Prostate gland (tissue), 2 donors: ENCODE measurements around the gene RWDD3. TPM values are rescaled to one million over a fixed set of nuclear protein-coding genes. Genes with fewer than 3 reads are reported as not detected.

Source experiments
- DNase-seq: peaks from one replicate; pipeline ENCODE4 v3.0.0-alpha.2; 2019; ENCODE audit warnings: low spot score
- H3K27ac ChIP-seq, 2 donors: fragments of 200-600 bp; sonication (generic); 2 replicates each; pipeline ENCODE4 v1.5.1; 2017 to 2019
- H3K27me3 ChIP-seq: fragments of 200-600 bp; sonication (generic); replicated peaks from 2 replicates; pipeline ENCODE4 v1.5.1; 2019; ENCODE audit not compliant: insufficient read depth
- H3K36me3 ChIP-seq, 2 donors: fragments of 200-600 bp; sonication (generic); 1 replicate in 1 of 2; 2 replicates in 1 of 2; pipeline versions ENCODE4 v1.5.1 to v1.8.1; 2017 to 2019
- H3K4me1 ChIP-seq: fragments of 200-600 bp; sonication (generic); replicated peaks from 2 replicates; pipeline ENCODE4 v1.5.1; 2019
- H3K4me3 ChIP-seq, 2 donors: fragments of 200-600 bp; sonication (generic); 2 replicates each; pipeline ENCODE4 v1.5.1; 2017 to 2019
- H3K9me3 ChIP-seq: fragments of 200-600 bp; sonication (generic); 2 replicates; pipeline ENCODE4 v1.5.1; 2017
- POLR2A ChIP-seq: fragments of 450-650 bp; IDR thresholded peaks from one replicate; pipeline ENCODE4 v1.6.1; 2016; ENCODE audit warnings: antibody characterized with exemption, mild to moderate bottlenecking
- POLR2AphosphoS5 ChIP-seq: sonication (generic); formaldehyde crosslinking; IDR thresholded peaks from one replicate; pipeline ENCODE4 v1.6.1; 2017; ENCODE audit warnings: antibody characterized with exemption
- WGBS: methylation state at CpG from one replicate; pipeline ENCODE4 v1.1.5; 2018; 5-methylcytosine and 5-hydroxymethylcytosine counted together
- intact Hi-C: fragments of 100-400 bp; cut with DNase I; formaldehyde crosslinking; loops from one replicate; pipeline ENCODE4 v1.14.2; 2022
- total RNA-seq, 2 donors: library from RNA; depleted of rRNA; stranded (reverse); fragments of >200 nt; gene quantifications; one replicate each; pipeline ENCODE4 v1.1.0, GENCODE V29; 2016
- TF ChIP-seq, protein P1 (sequence below), 4 experiments: fragments of 200-600 bp in 2 of 4; fragments of 450-650 bp in 2 of 4; sonication (generic) in 2 of 4; IDR thresholded peaks; 1 replicate in 3 of 4; 2 replicates in 1 of 4; pipeline ENCODE4 v1.5.1; 2016 to 2019; ENCODE audit warnings: antibody characterized with exemption in 4 of 4, mild to moderate bottlenecking in 2 of 4, moderate library complexity in 2 of 4

The RWDD3 gene, protein sequence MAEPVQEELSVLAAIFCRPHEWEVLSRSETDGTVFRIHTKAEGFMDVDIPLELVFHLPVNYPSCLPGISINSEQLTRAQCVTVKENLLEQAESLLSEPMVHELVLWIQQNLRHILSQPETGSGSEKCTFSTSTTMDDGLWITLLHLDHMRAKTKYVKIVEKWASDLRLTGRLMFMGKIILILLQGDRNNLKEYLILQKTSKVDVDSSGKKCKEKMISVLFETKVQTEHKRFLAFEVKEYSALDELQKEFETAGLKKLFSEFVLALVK
- total RNA-seq, result 10 to 100 TPM; 12.8 to 14.4 TPM

DNA sequence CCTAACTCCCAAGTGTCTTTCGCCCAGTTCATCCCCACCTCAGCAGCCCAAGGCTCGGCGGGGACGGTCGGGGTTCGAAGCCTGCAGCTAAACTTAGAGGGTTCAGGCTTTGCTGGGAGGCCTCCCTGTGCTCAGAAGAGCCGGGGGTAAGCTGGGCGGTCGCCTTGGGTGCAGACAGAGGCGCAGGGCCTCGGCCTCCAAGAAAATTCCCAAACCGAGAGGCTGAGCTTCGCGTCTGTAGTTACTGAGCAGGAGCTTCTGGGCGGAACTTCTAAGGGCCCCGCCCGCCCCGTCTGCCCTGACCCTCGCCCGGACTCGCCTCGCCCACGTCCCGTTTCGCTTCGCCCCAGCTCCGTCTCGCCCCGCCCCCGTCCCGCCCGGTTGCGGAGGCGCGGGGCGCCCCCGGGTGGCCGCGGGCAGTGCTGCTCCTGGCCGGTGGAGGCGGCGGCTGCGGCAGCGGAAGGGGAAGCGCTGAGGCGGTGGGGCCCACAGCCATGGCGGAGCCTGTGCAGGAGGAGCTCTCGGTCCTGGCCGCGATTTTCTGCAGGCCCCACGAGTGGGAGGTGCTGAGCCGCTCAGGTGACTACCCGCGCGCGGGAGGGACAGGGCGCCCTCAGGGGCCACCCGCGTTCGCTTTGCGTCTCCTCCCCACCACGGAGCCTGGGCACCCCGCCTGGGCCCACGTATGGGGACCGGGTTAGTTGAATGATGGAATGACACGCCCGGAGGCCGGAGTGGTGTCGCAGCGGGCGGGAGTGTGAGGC is at the start of gene RWDD3:
RWDD3 (plus strand) TSS at position 474 of the 764 bp plus-strand sequence; CDS start at position 495, 21 bp downstream.
- TF ChIP-seq, protein P1, sequence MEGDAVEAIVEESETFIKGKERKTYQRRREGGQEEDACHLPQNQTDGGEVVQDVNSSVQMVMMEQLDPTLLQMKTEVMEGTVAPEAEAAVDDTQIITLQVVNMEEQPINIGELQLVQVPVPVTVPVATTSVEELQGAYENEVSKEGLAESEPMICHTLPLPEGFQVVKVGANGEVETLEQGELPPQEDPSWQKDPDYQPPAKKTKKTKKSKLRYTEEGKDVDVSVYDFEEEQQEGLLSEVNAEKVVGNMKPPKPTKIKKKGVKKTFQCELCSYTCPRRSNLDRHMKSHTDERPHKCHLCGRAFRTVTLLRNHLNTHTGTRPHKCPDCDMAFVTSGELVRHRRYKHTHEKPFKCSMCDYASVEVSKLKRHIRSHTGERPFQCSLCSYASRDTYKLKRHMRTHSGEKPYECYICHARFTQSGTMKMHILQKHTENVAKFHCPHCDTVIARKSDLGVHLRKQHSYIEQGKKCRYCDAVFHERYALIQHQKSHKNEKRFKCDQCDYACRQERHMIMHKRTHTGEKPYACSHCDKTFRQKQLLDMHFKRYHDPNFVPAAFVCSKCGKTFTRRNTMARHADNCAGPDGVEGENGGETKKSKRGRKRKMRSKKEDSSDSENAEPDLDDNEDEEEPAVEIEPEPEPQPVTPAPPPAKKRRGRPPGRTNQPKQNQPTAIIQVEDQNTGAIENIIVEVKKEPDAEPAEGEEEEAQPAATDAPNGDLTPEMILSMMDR (IDR thresholded peaks at IDR 0.05), result peak; percentile 64 to 95 (median 94)
- peak; percentile 60 for TF ChIP-seq POLR2A
- peak; percentile 22 for TF ChIP-seq POLR2AphosphoS5
- Histone ChIP-seq H3K9me3 (no peaks in the 10 kb centered on the region), H3K27me3 (no peaks in the 10 kb centered on the region), H3K27ac (peak within 1 kb of the TSS; percentile 84 to 85), H3K4me1 (peaks cover 3% of the 10 kb centered on the region), H3K36me3 (no peaks in the 10 kb centered on the region), H3K4me3 (peak within 1 kb of the TSS; percentile 73 to 85)
- DNase-seq, result peak; percentile 94
- intact Hi-C loops, result loop anchor here (2.0 to 5.0 kb wide), 3 partner anchors 117 to 382 kb away; partner anchors contain the start of genes ALG14 and TLCD4
- under 1% methylated on average over 41 of the region's 71 CpGs for WGBS

DNA sequence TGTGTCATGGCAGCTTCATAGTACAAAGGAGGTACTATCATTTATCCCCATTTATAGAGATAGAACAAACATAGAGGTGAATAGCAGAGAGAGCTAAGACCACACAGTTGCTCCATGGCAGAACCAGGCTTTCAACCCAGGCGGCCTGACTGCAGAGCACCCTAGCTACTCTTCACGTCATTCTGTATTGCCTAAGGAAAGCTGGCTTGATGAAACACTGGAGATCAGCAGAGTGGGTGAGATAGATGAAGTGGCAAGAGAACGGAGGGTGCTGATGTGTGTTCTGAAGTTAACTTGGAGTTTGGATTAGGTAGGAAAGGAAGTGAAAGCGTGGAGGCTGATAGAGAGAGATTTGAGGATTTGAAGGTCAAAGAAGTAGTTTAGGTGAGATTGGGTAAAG is 47.9 kb upstream of the RWDD3 start:
- no peak overlapping the region for H3K4me3 ChIP-seq
- intact Hi-C loops, result no loop called here
- TF ChIP-seq, protein P1 (IDR thresholded peaks at IDR 0.05), result no peak
- no peak for TF ChIP-seq POLR2A
- no peak for TF ChIP-seq POLR2AphosphoS5
- no peaks in the 10 kb centered on the region for H3K9me3 ChIP-seq
- 88% methylated on average over 4 of the region's 4 CpGs for WGBS
- H3K36me3 ChIP-seq, result no peaks in the 10 kb centered on the region
- no peaks in the 10 kb centered on the region for H3K27me3 ChIP-seq
- no peak for DNase-seq
- H3K27ac ChIP-seq, result no peak overlapping the region
- no peaks in the 10 kb centered on the region for H3K4me1 ChIP-seq

DNA sequence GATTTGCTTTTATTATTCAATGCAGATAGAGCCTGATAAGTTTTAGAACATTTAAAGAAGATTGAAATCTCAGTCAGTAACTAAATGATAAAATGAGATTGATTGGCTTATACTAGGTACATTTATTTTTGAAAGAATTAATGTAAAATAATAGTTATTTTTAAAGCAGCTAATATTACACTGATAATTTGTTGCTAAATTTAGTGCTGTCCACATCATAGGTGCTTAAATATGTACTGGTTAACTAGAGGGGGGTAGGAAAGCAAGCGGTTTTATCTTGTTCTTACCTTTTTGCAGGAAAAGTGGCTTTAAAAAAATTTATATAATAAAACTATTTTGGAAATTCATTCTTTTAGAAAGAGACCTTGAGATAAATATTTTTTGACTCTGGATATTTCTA is 40.4 kb upstream of the RWDD3 start:
- Histone ChIP-seq H3K27ac (no peak overlapping the region), H3K27me3 (no peaks in the 10 kb centered on the region), H3K36me3 (no peaks in the 10 kb centered on the region), H3K4me1 (no peaks in the 10 kb centered on the region), H3K4me3 (no peak overlapping the region), H3K9me3 (no peaks in the 10 kb centered on the region)
- no peak for TF ChIP-seq POLR2A
- TF ChIP-seq, protein P1 (IDR thresholded peaks at IDR 0.05), result no peak
- no peak for TF ChIP-seq POLR2AphosphoS5
- 97% methylated on average over 1 of the region's 1 CpG for WGBS
- no peak for DNase-seq
- intact Hi-C loops, result no loop called here

DNA sequence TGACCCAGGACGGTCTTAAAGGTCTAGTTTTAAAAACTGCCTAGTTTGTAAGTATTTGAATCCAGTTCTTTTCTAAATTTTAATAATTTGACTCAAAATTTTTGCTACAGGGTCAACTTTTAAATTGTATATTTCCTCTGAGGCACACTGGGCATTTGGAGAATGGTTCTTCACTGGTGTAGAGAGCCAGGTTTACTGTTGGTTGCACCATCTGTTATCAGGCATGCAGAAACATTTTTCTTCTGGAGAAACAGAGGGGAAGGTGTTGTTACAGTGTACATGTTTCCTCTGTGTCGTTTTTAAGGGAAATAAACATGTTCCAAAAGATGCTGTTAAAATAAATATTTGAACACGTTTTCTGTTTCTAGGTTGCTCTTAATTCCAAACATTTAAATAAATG is 39.0 kb upstream of the RWDD3 start:
- no peaks in the 10 kb centered on the region for H3K9me3 ChIP-seq
- no peak overlapping the region for H3K4me3 ChIP-seq
- no peak for DNase-seq
- TF ChIP-seq, protein P1 (IDR thresholded peaks at IDR 0.05), result no peak
- no peak for TF ChIP-seq POLR2AphosphoS5
- TF ChIP-seq POLR2A, result no peak
- H3K27me3 ChIP-seq, result no peaks in the 10 kb centered on the region
- H3K4me1 ChIP-seq, result no peaks in the 10 kb centered on the region
- H3K36me3 ChIP-seq, result no peaks in the 10 kb centered on the region
- intact Hi-C loops, result no loop called here
- 77% methylated on average over 3 of the region's 3 CpGs for WGBS
- H3K27ac ChIP-seq, result no peak overlapping the region
